Measurements from ENCODE around the gene DNAAF3.

DNAAF3 gene

GRCh38 chr19:55115446-55116065, 50.9 kb downstream of the DNAAF3 start:
- no peak for DNase-seq

- DNase-seq: no peak
Observed at GRCh38 chr19:55114566-55115145, 51.8 kb downstream of the DNAAF3 start.

- no peak for DNase-seq
Observed at GRCh38 chr19:55113570-55114039, 52.8 kb downstream of the DNAAF3 start.

- DNase-seq: no peak
Observed at GRCh38 chr19:55112777-55113569, 53.4 kb downstream of the DNAAF3 start.

- DNase-seq: no peak
Observed at GRCh38 chr19:55112246-55112776, 54.1 kb downstream of the DNAAF3 start.

- DNase-seq: no peak
Observed at GRCh38 chr19:55111238-55111831, 55.1 kb downstream of the DNAAF3 start.

- DNase-seq: no peak
Observed at GRCh38 chr19:55109527-55110291, 56.7 kb downstream of the DNAAF3 start.
